Measurements from ENCODE around the gene EVL. TPM values are rescaled to one million over a fixed set of nuclear protein-coding genes. Genes with fewer than 3 reads are reported as not detected.

The EVL gene
- total and polyA plus RNA-seq, 10 of the 15 experiments (the other 5 are each of a cell fraction or from before 2014, with no cell fraction given) = 11.9 to 341 (median 89.8) TPM

DNA sequence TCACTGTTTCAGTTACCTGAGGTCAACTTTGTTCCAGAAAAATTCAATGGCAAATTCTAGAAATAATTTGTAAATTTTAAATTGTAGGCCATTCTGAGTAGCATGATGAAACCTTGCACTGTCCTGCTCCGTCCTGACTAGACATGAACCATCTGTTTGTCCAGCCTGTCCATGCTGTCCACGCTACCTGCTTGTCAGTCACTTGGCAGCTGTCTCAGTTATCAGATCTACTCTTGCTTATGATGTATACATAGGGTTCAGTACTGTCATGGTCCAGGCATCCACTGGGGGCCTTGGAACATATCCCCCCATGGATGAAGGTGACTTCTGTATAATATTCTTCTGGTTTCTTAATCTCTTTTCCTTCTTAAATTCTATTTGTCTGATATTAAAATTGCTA is 14.1 kb upstream of the EVL start (continued):
- TF ChIP-seq, protein P1, sequence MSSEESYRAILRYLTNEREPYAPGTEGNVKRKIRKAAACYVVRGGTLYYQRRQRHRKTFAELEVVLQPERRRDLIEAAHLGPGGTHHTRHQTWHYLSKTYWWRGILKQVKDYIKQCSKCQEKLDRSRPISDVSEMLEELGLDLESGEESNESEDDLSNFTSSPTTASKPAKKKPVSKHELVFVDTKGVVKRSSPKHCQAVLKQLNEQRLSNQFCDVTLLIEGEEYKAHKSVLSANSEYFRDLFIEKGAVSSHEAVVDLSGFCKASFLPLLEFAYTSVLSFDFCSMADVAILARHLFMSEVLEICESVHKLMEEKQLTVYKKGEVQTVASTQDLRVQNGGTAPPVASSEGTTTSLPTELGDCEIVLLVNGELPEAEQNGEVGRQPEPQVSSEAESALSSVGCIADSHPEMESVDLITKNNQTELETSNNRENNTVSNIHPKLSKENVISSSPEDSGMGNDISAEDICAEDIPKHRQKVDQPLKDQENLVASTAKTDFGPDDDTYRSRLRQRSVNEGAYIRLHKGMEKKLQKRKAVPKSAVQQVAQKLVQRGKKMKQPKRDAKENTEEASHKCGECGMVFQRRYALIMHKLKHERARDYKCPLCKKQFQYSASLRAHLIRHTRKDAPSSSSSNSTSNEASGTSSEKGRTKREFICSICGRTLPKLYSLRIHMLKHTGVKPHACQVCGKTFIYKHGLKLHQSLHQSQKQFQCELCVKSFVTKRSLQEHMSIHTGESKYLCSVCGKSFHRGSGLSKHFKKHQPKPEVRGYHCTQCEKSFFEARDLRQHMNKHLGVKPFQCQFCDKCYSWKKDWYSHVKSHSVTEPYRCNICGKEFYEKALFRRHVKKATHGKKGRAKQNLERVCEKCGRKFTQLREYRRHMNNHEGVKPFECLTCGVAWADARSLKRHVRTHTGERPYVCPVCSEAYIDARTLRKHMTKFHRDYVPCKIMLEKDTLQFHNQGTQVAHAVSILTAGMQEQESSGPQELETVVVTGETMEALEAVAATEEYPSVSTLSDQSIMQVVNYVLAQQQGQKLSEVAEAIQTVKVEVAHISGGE (CRISPR knock-in tag; IDR thresholded peaks at IDR 0.05) = no peak
- TF ChIP-seq NBN (IDR thresholded peaks at IDR 0.05) (no peak), ATF3 (IDR thresholded peaks at IDR 0.05; ENCODE audit: borderline replicate concordance, extremely low read depth, low read depth, low read length) (no peak), ZNF217 (IDR thresholded peaks at IDR 0.05) (no peak), CTCF (IDR thresholded peaks at IDR 0.05 in 2 of 3, conservative IDR thresholded peaks at IDR 0.05 in 1 of 3; ENCODE audit: control insufficient read depth in 2 of 3, extremely low read depth in 1 of 3, insufficient read depth in 1 of 3, low read depth in 3 of 3, low read length in 3 of 3) (no peak)

DNA sequence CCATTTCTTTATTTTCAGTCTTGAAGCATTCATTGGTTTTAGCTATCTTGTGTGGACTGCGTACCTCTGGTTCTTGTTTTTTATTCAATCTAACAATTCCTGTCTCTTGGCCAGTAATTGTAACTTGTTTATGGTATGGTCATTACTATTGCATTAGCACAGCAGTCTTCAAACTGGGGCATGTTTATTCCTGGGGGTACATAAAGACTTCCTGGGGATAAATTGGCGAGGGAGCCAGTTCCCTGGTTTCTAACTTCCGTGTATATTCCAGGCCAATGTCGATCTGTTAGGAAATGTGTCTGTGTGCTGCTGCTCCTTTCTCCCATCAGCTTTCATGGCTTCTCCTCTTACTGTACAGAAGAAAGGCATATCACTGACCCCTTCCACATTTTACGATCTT is 13.7 kb upstream of the EVL start:
- Histone ChIP-seq H4K20me1 (ENCODE audit: control insufficient read depth, insufficient read depth) (no peaks in the 10 kb centered on the region), H3K9me3 (replicated peaks; ENCODE audit: control insufficient read depth, insufficient read depth, low read length) (no peaks in the 10 kb centered on the region), H3K36me3 (ENCODE audit: control insufficient read depth in 2 of 2, insufficient read depth in 2 of 2, low read length in 1 of 2) (no peaks in the 10 kb centered on the region), H2AFZ (ENCODE audit: control insufficient read depth, low read depth, low read length) (no peak overlapping the region), H3K4me2 (ENCODE audit: control insufficient read depth, insufficient read depth) (no peak overlapping the region), H3K4me1 (ENCODE audit: control insufficient read depth, insufficient read depth, low read length) (no peaks in the 10 kb centered on the region), H3K27me3 (replicated peaks in 1 of 2; ENCODE audit: control insufficient read depth in 2 of 2, insufficient read depth in 2 of 2, low read length in 1 of 2) (no peaks in the 10 kb centered on the region), H3K79me2 (ENCODE audit: control insufficient read depth, insufficient read depth, low read length) (no peaks in the 10 kb centered on the region), H3K27ac (ENCODE audit: control insufficient read depth, insufficient read depth) (no peak overlapping the region), H3K9ac (ENCODE audit: control insufficient read depth, insufficient read depth, low read length) (no peak overlapping the region), H3K4me3 (no peak overlapping the region)
- ChIA-PET POLR2A (no interaction called here), SMC1A (ENCODE audit: uncharacterized antibody, unreplicated experiment) (interaction anchor here (1.4 kb wide), 1 partner anchor 39 kb away, joined by 4 read pairs; no protein-coding TSS in a partner anchor), RAD21 (ENCODE audit: unreplicated experiment) (interaction anchor here (1.1 kb wide), 1 partner anchor 17 kb away, joined by 3 read pairs; no protein-coding TSS in a partner anchor), CTCF (interaction anchor here (6.8 to 10.0 kb wide), 2 partner anchors 14 to 19 kb away, joined by 40 to 156 read pairs; partner anchors contain the start of gene EVL)
- intact Hi-C loops (cut with micrococcal nuclease; ENCODE audit: unreplicated experiment) = no loop called here
- ATAC-seq = no peak
- FAIRE-seq = no peak
- in situ Hi-C loops (cut with MboI) = no loop called here
- no peak for DNase-seq (ENCODE audit: low read depth, low spot score)
- BruUV-seq (replicated peaks) = no TSS peak
- 80% methylated on average over 5 of the region's 5 CpGs for WGBS (ENCODE audit: insufficient coverage, insufficient replicate concordance, low lambda C conversion rate, missing lambda C conversion rate)
- TF ChIP-seq ZBTB33 (IDR thresholded peaks at IDR 0.05) (no peak), ZZZ3 (IDR thresholded peaks at IDR 0.05; ENCODE audit: control insufficient read depth, insufficient read length, low read depth) (no peak), SIN3A (IDR thresholded peaks at IDR 0.05; ENCODE audit: low read depth, low read length) (no peak), KLF5 (IDR thresholded peaks at IDR 0.05; ENCODE audit: partially characterized antibody) (no peak), MYB (IDR thresholded peaks at IDR 0.05; ENCODE audit: borderline replicate concordance, low read depth, low read length) (no peak)
- TF ChIP-seq, protein P2, sequence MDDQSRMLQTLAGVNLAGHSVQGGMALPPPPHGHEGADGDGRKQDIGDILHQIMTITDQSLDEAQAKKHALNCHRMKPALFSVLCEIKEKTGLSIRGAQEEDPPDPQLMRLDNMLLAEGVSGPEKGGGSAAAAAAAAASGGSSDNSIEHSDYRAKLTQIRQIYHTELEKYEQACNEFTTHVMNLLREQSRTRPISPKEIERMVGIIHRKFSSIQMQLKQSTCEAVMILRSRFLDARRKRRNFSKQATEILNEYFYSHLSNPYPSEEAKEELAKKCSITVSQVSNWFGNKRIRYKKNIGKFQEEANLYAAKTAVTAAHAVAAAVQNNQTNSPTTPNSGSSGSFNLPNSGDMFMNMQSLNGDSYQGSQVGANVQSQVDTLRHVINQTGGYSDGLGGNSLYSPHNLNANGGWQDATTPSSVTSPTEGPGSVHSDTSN (IDR thresholded peaks at IDR 0.05; ENCODE audit: insufficient replicate concordance, low read depth, low read length) = no peak

Measured in GM12878 (cell line).